Breast epithelium (tissue), 4 donors: ENCODE results near the gene REX1BD. TPM values are rescaled to one million over a fixed set of nuclear protein-coding genes. Genes with fewer than 3 reads are reported as not detected.

Source experiments
- DNase-seq, 2 donors: peaks; one replicate each; pipeline ENCODE4 v3.0.0-alpha.2; 2019; ENCODE audit warnings: low spot score in 2 of 2
- H3K27ac ChIP-seq, 2 donors: fragments of 200-600 bp; sonication (generic) in 1 of 2; one replicate each; pipeline ENCODE4 v1.5.1; 2016 to 2019; ENCODE audit warnings: mild to moderate bottlenecking in 1 of 2
- H3K27me3 ChIP-seq, 2 donors: fragments of 200-600 bp; sonication (generic) in 1 of 2; one replicate each; pipeline versions ENCODE4 v1.5.1 to v1.6.0; 2017 to 2019; ENCODE audit warnings: control low read depth in 1 of 2, mild to moderate bottlenecking in 1 of 2
- H3K36me3 ChIP-seq: fragments of 200-600 bp; one replicate; pipeline ENCODE4 v1.5.1; 2019
- H3K4me1 ChIP-seq, 2 donors: fragments of 200-600 bp; sonication (generic); one replicate each; pipeline ENCODE4 v1.5.1; 2016 to 2019; ENCODE audit warnings: control low read depth in 1 of 2
- H3K4me3 ChIP-seq, 3 donors: fragments of 200-600 bp; sonication (generic); 1 replicate in 2 of 3; 2 replicates in 1 of 3; pipeline ENCODE4 v1.5.1; 2016 to 2019; ENCODE audit warnings: mild to moderate bottlenecking in 3 of 3, moderate library complexity in 2 of 3
- H3K9me3 ChIP-seq, 2 donors: fragments of 200-600 bp; sonication (generic) in 1 of 2; one replicate each; pipeline ENCODE4 v1.5.1; 2016 to 2019; ENCODE audit warnings: control low read depth in 1 of 2
- POLR2A ChIP-seq: fragments of 450-650 bp; IDR thresholded peaks from one replicate; pipeline ENCODE4 v1.6.1; 2016; ENCODE audit warnings: antibody characterized with exemption, mild to moderate bottlenecking, moderate library complexity
- POLR2AphosphoS5 ChIP-seq, 3 donors: sonication (generic); formaldehyde crosslinking; IDR thresholded peaks; one replicate each; pipeline ENCODE4 v1.6.1; 2017; ENCODE audit warnings: antibody characterized with exemption in 3 of 3
- intact Hi-C: fragments of 100-400 bp; cut with DNase I; formaldehyde crosslinking; loops from one replicate; pipeline ENCODE4 v1.15.1; 2023; ENCODE audit warnings: low total_unique reads
- total RNA-seq, 3 donors: library from RNA; depleted of rRNA; stranded (reverse); fragments of >200 nt; gene quantifications; one replicate each; pipeline ENCODE4 v1.1.0, GENCODE V29; 2016
- TF ChIP-seq, protein P1 (sequence below), 3 donors: fragments of 450-650 bp; IDR thresholded peaks; one replicate each; pipeline ENCODE4 v1.5.1; 2016 to 2017; ENCODE audit warnings: antibody characterized with exemption in 3 of 3, mild to moderate bottlenecking in 3 of 3, moderate library complexity in 3 of 3

REX1BD gene
- total RNA-seq, 3 donors from 2014 or later = 99.8 to 117 (median 111) TPM

DNA sequence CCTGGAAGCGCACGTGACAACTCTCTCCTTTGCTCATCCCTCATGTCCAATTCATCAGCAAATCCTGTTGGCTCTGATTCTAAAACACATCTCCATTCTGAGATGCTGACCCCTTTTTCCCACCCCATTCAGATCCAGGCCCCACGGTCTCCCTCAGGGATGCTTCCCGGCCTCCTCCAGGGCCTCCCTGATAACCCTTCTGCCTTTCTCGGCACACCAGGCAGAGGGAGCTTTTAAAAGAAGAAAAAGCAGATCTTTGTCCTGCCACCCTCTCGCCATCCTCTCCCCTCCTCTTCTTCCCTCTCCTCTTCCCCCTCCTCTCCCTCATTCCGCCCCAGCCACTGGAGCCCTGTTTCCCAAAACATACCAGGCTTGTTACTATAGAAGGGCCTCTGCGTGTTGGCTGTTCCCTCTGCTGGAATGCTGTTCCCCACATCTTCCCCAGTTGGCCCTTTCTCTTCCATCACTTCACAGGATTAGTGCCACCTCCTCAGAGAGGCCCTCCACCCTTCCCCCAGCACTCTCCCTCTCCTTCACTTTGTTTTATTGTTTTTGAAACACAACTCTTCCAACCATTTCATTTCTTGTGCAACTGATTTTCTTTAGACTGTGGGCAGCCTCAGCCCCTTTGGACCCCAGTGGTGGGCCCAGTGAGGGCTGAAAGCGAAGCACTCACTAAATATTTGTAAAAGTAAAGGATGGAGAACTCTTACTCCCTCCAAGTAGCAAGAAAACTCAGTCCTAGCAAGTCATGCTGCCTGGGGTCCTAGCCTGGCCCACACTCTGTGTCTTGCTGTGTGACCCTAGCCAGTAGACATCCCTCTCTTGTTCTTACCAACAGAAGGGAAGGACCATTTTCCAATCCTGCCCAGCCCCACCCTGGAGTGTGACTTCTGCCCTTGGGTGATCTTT, 20.5 kb downstream of the REX1BD start:
- H3K4me1 ChIP-seq = peaks cover 12 to 22% of the 10 kb centered on the region in 2 donors
- no peak for TF ChIP-seq POLR2AphosphoS5 (IDR thresholded peaks at IDR 0.05)
- TF ChIP-seq, protein P1, sequence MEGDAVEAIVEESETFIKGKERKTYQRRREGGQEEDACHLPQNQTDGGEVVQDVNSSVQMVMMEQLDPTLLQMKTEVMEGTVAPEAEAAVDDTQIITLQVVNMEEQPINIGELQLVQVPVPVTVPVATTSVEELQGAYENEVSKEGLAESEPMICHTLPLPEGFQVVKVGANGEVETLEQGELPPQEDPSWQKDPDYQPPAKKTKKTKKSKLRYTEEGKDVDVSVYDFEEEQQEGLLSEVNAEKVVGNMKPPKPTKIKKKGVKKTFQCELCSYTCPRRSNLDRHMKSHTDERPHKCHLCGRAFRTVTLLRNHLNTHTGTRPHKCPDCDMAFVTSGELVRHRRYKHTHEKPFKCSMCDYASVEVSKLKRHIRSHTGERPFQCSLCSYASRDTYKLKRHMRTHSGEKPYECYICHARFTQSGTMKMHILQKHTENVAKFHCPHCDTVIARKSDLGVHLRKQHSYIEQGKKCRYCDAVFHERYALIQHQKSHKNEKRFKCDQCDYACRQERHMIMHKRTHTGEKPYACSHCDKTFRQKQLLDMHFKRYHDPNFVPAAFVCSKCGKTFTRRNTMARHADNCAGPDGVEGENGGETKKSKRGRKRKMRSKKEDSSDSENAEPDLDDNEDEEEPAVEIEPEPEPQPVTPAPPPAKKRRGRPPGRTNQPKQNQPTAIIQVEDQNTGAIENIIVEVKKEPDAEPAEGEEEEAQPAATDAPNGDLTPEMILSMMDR (IDR thresholded peaks at IDR 0.05) = no peak
- no peak for TF ChIP-seq POLR2A

DNA sequence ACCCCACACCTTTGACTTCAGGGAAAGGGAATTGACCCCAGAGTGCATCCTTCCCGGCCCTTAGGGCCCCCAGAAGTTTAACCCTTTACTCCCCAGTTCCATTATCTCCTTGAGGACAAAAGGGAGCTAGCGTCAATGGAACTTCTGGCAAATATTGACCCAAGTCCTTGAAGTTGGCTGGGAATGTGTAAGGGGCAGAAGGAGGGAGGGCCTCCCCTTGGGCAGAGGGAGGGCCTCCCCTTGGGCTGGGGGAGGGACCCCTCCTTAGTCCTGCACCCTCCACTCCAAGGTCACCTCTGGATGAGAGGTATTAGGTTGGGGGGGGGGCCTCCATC, 21.1 kb downstream of the REX1BD start:
- TF ChIP-seq POLR2AphosphoS5 (IDR thresholded peaks at IDR 0.05) (no peak), POLR2A (no peak)
- TF ChIP-seq, protein P1 (IDR thresholded peaks at IDR 0.05) = no peak
- intact Hi-C loops = no loop called here
- Histone ChIP-seq H3K4me1 (peaks cover 12 to 22% of the 10 kb centered on the region in 2 donors), H3K27me3 (peaks cover 23 to 91% of the 10 kb centered on the region in 2 donors), H3K36me3 (no peaks in the 10 kb centered on the region), H3K27ac (no peak overlapping the region), H3K9me3 (no peaks in the 10 kb centered on the region), H3K4me3 (no peak overlapping the region)
- no peak for DNase-seq

More for the DNA sequence above, 20.5 kb downstream of the REX1BD start:
- Histone ChIP-seq H3K36me3 (no peaks in the 10 kb centered on the region), H3K9me3 (no peaks in the 10 kb centered on the region), H3K27me3 (peaks cover 23 to 92% of the 10 kb centered on the region in 2 donors), H3K27ac (no peak overlapping the region), H3K4me3 (no peak overlapping the region)
- DNase-seq = no peak
- intact Hi-C loops = no loop called here

DNA sequence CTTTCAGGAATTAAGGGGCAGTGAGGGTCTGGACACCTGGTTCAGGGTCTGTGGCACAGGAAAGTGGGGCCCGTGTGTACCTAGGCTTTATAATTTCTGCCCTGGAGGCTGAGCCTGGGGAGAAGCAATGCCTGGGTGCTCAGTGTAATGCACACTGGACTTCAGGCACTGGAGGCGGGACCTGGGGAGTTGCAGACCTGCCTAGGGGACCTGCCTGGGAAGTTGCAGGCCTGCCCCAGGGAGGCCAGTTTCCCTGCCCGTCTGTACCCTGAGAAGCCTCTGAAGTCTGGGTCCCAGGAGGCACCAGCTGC, 21.6 kb downstream of the REX1BD start:
- no peak for DNase-seq
- H3K36me3 ChIP-seq = no peaks in the 10 kb centered on the region
- TF ChIP-seq POLR2AphosphoS5 (IDR thresholded peaks at IDR 0.05) (no peak), POLR2A (no peak)
- TF ChIP-seq, protein P1 (IDR thresholded peaks at IDR 0.05) = no peak
- no peaks in the 10 kb centered on the region for H3K9me3 ChIP-seq
- intact Hi-C loops = no loop called here
- peaks cover 23 to 86% of the 10 kb centered on the region in 2 donors for H3K27me3 ChIP-seq
- H3K4me1 ChIP-seq = peaks cover 12 to 22% of the 10 kb centered on the region in 2 donors
- H3K27ac ChIP-seq = no peak overlapping the region
- H3K4me3 ChIP-seq = no peak overlapping the region

DNA sequence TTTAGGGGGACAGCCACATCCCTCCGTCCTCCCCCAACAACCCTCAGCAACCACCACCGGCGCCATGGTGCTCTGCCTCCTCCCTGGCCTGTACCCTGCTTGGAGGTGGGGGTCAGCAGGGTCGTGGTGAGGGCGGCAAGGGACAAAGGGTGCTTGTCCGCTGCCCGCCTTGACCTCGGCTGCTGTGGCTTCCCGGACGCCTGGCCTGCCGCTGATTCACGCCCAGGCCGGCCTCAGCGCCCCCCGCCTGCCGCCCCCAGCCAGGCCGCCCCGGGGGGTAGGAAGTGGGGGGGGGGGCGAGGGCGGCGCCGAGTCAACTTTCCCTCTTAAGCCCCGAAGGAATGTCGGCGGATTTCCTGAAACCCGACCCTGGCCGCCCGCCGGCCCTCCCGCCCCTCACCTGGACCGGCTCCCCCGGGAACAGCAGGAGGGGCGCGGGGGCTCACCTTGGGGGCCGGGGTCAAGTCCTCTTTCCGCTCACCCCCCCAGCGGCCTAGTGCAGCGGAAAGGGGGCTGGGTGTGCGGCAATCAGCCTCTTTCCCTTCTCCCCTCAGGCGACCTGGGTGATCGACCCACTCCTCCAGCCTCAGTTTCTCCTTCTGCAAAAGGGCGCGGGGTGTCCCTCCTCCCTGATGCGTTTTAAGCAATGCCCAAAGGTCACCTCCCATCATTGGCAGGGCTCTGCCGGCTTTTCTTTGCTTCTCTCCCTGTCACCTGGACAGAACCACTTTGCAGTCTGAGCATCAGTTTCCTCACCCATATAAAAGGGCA, 22.1 kb downstream of the REX1BD start:
- no peak for DNase-seq
- Histone ChIP-seq H3K4me3 (no peak overlapping the region), H3K27me3 (peaks cover 23 to 80% of the 10 kb centered on the region in 2 donors), H3K9me3 (no peaks in the 10 kb centered on the region), H3K4me1 (peaks cover 11 to 22% of the 10 kb centered on the region in 2 donors), H3K27ac (no peak overlapping the region), H3K36me3 (no peaks in the 10 kb centered on the region)
- TF ChIP-seq POLR2AphosphoS5 (IDR thresholded peaks at IDR 0.05) (no peak), POLR2A (no peak)
- TF ChIP-seq, protein P1 (IDR thresholded peaks at IDR 0.05) = no peak
- intact Hi-C loops = no loop called here
